Astrocyte of the cerebellum (primary cell): ENCODE data around the gene WWOX.

ENCODE experiments used
- DNase-seq: peaks from one replicate; pipeline ENCODE4 v3.0.0-alpha.2; 2011; ENCODE audit warnings: low read depth
- H3K4me3 ChIP-seq: 2 replicates; pipeline ENCODE4 v1.5.1; 2011; ENCODE audit warnings: mild to moderate bottlenecking, low read depth, low read length, moderate library complexity
- in situ Hi-C: cut with HindIII; loops from 2 replicates; pipeline ENCODE4 v1.10.0; 2017; ENCODE audit warnings: low sequenced_read_pairs
- TF ChIP-seq, protein P1 (sequence below): IDR thresholded peaks from 2 replicates; pipeline ENCODE4 v1.5.1; 2012; ENCODE audit warnings: low read length, low read depth, moderate library complexity, mild to moderate bottlenecking; ENCODE audit errors: missing control alignments

Gene WWOX

DNA sequence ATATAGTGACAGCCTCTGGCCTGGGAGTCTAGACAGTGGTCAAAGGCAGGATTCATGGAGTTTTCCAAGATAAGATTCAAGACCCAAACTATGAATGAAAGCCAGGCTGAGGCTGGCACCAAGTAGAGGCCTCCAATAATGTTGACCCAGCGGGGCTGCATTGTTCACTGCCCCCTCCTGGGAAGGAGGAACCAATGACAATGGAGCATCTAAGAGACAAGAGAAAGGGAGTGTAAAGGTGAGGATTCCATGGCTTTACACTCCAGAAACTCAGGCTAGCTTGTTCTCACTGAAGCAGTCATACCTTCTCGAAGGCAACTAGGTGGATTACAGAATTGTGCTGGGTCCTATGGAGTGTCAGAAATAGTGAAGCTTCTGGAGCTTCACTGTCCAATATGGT, 380.3 kb downstream of the WWOX start:
- H3K4me3 ChIP-seq = no peak overlapping the region
- DNase-seq = no peak
- in situ Hi-C loops = no loop called here
- TF ChIP-seq, protein P1, sequence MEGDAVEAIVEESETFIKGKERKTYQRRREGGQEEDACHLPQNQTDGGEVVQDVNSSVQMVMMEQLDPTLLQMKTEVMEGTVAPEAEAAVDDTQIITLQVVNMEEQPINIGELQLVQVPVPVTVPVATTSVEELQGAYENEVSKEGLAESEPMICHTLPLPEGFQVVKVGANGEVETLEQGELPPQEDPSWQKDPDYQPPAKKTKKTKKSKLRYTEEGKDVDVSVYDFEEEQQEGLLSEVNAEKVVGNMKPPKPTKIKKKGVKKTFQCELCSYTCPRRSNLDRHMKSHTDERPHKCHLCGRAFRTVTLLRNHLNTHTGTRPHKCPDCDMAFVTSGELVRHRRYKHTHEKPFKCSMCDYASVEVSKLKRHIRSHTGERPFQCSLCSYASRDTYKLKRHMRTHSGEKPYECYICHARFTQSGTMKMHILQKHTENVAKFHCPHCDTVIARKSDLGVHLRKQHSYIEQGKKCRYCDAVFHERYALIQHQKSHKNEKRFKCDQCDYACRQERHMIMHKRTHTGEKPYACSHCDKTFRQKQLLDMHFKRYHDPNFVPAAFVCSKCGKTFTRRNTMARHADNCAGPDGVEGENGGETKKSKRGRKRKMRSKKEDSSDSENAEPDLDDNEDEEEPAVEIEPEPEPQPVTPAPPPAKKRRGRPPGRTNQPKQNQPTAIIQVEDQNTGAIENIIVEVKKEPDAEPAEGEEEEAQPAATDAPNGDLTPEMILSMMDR = no peak

DNA sequence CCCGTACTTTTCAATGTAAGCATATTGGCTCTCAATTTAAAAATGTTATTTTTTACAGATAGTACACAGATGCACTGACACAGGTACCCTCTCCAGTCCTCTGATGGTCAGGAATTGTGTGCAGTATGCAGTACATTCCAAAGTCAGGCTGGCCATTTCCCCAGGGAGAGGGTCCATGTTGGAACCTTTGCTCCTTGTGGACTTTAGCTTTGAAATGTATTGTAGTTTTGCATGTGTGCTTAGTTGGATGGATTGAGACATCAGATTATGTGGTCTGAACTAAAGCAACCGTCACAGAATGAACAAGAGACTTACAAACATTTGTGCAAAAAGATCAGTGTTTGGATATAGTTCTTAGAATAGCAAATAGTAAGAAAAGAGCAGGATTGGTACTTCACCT, 381.1 kb downstream of the WWOX start:
- in situ Hi-C loops = no loop called here
- no peak overlapping the region for H3K4me3 ChIP-seq
- no peak for DNase-seq
- TF ChIP-seq, protein P1 = no peak

GRCh38 chr16:78483124-78483992, 383.9 kb downstream of the WWOX start:
- in situ Hi-C loops = no loop called here
- DNase-seq = no peak
- no peak overlapping the region for H3K4me3 ChIP-seq
- TF ChIP-seq, protein P1 = no peak

DNA sequence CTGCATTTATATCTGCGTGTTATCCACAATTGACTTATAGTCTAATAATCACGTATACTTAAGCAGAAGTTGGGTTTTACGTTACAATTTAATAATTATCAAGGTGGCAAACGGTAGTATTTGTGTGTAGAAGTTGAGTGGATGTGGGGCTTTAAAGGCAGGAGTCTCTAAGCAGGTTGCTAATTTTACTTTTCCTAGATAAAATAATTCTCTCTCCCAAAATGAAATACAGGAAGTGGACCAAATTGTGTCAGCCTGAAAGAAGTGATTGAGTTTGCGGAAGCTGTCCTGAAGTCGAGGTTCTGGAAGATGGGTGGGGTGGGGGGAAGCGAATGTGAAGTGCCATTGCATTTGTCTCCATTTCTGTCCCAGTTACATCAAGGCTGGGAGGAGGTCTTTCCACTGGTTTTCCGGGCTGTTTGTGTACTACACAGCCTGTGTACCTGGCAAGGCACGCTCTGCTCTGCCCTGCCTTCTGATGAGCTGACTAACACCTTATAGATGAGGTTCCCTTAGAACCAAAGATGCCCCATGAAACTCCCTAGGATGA, 385.1 kb downstream of the WWOX start:
- in situ Hi-C loops = no loop called here
- no peak overlapping the region for H3K4me3 ChIP-seq
- DNase-seq = no peak
- TF ChIP-seq, protein P1 = no peak

DNA sequence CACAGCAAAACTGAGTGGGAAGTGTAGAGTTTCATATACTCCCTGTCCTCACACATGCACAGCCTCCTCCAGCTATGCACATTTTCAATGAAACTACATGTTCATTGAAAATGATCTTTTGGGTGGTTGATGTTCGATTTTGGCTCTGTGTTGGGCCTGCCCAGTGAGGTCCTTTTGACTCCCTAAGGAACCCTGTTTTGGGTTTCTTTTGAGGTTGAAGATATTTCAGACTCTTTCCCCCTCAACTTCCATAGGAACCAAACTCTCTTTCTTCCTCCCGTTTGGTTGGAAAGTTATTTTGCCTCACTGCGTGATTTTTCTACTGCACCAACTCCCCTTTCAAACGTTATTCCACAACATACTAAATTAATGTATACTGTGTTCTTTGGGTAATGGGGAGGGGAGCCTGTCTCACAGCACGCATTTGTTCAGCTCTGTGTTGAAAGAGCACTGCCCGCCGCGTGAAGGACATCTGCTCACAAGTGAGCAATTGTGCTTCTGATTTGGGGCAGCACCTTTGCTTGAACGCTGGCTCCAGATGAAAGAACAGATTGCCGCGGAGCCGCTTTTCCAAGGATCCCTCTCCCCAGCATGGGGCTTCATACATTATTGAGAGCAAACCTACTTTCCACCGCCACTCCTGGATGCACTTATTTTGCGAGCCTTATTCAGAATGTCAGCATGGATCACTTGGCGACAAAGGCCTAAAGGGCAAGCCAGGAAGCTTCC, 385.9 kb downstream of the WWOX start:
- H3K4me3 ChIP-seq = no peak overlapping the region
- in situ Hi-C loops = no loop called here
- no peak for DNase-seq
- TF ChIP-seq, protein P1 = no peak

GRCh38 chr16:78485917-78486257, 386.4 kb downstream of the WWOX start:
- H3K4me3 ChIP-seq = no peak overlapping the region

More at GRCh38 chr16:78485917-78486257, 386.4 kb downstream of the WWOX start:
- no peak for DNase-seq
- in situ Hi-C loops = no loop called here
- TF ChIP-seq, protein P1 = no peak
